CD4-positive, alpha-beta T cell treated with Interleukin-6 at 100 ng/mL for 8 hours (primary cell): ENCODE data around the gene IL9R.
"Not testable (repeated sequence)": the region's sequence is repeated elsewhere in the genome, so short reads cannot be mapped to it uniquely, and the experiment has no call there.

Experiments used
- DNase-seq: peaks from one replicate; pipeline ENCODE4 v3.0.0-alpha.2; 2020; ENCODE audit warnings: mixed read lengths, low spot score

Gene IL9R

DNA sequence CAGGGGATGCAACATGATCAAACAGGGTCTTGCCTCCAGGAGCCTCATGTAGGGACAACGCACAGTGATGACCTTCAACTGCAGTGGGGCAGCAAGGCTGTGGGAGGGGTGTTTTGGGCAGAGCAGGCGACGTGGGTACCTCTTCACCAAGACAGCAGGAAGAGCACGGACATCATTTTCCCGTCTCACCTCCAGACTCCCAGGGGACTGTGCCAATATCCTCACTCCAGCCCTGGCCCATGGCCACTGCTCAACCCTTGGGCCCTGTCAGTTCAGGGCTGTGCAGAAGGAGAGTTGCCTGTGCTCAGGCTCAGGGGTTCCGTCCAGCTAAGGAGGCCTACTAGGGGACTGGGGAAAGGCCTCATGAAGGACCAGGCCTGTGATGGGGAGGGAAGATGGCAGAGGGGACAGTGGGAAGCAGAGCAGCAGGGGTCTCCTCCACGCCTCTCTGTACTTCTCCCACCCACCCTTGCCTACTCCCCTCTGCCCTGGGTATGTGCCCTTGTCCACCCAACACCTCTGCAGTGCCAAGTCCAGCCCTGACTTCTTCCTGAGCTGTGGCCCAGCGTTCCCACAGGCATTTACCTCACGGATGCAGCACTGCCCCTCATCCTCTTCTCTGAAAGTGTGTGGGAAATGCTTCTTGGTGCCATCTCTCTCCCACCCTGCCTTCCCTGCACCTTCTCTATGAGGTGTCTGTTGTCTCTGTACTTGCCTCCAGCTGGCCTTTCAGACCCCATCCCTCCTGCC, 1.4 kb downstream of the IL9R start:
- no peak for DNase-seq

DNA sequence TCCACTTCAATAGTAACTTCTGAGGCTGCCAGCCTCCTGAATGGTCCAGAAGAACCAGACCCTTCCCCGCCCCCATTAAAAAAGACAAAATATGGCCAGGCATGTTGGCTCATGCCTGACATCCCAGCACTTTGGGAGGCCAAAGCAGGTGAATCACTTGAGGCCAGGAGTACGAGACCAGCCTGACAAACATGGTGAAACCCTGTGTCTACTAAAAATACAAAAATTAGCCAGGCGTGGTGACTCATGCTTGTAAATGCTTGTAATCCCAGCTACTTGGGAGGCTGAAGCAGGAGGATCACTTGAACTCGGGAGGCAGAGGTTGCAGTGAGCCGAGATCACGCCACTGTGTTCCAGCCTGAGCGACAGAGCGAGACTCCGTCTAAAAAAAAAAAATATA, 2.3 kb downstream of the IL9R start:
- DNase-seq, result not testable (repeated sequence)

DNA sequence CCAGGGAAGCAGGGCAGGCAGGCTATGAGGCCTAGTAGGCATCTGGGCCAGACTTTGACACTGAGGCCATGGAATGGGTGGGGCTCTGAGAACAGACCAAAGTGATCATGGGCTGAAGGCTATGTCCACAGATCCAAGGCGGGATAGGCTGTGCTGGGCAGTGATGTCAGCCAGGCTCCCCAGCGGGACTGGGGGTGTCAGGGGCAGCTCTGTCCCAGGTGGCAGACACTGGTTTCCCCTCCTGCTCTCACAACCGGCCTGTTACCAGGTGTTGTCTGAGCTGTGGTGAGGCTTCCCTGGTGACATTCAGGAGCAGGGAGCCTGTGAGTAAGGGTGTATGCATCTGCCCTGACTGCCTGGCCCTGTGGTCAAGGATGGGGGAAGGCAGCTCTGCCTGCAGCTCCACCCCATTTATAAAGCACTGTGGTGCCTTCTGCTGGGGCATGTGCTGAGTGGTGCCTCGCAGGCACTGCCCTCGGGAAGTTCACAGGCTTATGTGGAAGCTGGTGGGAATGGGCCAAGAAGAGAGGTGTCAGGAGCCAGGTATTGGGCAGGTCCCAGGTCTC, 2.9 kb downstream of the IL9R start:
- no peak for DNase-seq

GRCh38 chrX:156001001-156001666, 3.6 kb downstream of the IL9R start:
- DNase-seq, result no peak

- no peak for DNase-seq
Measured at GRCh38 chrX:156001667-156002021, 4.1 kb downstream of the IL9R start.

DNA sequence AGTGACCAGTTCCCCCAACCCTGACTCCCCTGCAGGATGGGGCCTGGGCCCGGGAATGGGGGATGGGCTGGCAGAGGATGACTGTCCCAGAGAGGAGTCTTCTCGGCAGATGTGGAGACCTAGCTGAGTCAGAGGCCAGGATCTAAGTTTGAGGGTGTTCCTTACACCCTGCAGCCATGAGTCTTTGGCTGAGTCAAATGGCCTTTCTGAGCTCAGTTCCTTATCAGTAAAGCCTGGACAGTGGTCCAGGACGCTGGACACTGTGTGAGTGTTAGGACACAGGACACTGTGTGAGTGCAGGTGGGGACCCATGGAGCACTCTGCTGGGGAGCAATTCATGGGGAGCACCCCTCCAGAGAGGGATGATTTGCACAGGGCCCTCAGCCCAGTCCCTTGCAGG, 5.0 kb downstream of the IL9R start:
- no peak for DNase-seq

DNA sequence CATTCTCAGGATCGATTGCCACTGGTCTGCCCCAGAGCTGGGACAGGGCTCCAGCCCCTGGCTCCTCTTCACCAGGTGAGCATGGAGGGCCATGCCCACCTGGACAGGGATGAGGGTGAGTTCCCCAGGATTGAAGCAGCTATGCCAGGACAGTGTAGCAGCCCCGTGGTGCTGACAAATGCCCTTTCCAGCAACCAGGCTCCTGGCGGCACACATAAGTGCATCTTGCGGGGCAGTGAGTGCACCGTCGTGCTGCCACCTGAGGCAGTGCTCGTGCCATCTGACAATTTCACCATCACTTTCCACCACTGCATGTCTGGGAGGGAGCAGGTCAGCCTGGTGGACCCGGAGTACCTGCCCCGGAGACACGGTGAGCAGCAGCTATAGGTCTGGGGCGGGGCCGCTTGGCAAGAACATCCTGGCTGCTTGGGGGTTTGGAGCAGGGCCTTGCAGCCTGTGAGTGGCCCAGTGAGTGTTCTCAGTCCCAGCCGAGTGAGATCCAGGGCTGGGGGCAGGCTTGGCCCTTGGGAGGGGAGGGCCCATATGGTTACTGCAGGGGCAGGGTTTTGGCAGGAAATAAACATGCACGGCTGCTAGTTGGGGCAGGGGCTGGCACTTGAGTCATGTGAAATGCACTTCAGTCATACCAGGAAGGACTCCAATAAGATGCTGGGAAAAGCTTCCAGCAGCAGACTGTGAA, 6.1 kb downstream of the IL9R start:
- no peak for DNase-seq

DNA sequence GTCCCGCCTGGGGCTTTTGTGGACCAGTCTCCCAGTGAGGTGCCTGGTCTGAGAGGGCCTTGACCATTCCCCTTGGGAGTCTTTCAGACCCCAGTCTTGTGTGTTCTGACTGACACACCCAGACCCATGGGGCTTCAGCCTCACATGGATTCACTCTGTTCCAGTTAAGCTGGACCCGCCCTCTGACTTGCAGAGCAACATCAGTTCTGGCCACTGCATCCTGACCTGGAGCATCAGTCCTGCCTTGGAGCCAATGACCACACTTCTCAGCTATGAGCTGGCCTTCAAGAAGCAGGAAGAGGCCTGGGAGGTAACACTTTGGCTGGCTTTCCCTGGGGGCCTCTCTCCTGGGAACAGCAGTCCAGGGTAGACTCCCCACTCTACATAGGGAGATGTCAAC, 6.8 kb downstream of the IL9R start:
- no peak for DNase-seq

DNA sequence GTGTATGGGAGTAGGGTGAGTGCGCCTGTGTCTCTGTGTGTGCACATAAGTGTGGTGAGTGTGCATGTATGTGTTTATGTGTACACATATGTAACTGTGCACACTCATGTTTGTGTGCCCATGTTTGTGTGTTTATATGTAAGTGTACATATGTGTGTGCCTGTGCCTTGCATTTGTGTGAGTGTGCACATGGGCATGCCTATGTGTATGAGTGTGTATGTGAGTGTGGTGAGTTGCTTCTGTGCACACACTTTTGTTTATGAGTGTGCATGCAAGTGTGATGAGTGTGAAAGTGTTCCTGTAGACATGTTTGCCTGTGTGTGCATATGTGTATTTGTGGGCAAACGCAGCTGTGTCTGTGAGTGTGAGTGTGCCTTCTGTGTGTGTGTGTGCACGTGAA, 7.2 kb downstream of the IL9R start:
- DNase-seq, result no peak

DNA sequence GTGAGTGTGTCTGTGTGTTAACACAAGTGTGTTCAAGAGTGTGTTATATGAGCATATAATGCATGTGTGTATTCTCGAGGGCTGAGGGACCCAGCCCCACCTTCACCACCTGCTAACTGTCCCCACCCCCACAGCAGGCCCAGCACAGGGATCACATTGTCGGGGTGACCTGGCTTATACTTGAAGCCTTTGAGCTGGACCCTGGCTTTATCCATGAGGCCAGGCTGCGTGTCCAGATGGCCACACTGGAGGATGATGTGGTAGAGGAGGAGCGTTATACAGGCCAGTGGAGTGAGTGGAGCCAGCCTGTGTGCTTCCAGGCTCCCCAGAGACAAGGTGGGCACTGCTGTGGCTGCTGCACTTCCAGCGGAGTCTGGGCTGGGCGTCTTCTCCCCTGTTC, 7.6 kb downstream of the IL9R start:
- no peak for DNase-seq

DNA sequence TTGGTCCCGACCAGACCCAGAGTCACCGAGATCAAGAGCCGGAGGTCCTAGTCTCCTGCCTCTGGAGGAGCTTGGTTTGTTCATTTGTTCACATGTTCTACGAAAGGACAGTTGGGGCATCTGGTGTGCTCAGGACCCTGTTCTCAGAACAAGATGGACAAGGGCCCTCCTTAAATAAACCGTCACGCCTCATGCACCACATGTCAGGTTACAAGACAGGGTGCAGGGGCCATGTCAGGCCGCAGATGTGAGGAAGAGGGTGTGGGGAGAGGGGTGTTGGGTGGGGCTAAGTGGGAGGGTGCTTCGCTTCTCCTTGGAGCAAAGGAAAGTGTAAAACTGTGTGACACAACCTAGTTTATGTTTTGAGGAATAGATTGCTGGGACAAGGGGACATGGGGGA, 9.0 kb downstream of the IL9R start:
- not testable (repeated sequence) for DNase-seq

- not testable (repeated sequence) for DNase-seq
Measured at GRCh38 chrX:156008379-156008778, 10.9 kb downstream of the IL9R start.

DNA sequence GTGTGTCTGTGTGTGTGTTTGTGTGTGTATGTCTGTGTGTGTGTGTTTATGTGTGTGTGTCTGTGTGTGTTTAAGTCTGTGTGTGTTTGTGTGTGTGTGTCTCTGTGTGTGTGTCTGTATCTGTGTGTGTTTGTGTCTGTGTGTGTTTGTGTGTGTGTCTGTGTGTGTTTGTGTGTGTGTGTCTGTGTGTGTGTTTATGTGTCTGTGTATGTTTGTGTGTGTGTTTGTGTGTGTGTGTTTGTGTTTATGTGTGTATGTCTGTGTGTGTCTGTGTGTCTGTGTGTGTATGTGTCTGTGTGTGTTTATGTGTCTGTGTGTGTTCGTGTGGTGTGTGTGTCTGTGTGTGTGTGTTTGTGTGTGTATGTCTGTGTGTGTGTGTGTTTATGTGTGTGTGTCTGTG, 11.4 kb downstream of the IL9R start:
- no peak for DNase-seq

DNA sequence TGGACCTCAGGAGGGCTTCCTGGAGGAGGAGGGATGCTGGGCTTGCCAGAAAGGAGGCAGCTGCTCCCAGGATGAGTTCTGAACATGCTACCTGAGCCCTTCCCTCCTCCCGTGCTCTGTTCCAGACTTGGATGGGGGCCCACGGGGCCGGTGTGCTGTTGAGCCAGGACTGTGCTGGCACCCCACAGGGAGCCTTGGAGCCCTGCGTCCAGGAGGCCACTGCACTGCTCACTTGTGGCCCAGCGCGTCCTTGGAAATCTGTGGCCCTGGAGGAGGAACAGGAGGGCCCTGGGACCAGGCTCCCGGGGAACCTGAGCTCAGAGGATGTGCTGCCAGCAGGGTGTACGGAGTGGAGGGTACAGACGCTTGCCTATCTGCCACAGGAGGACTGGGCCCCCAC, 12.2 kb downstream of the IL9R start:
- DNase-seq, result not testable (repeated sequence)

DNA sequence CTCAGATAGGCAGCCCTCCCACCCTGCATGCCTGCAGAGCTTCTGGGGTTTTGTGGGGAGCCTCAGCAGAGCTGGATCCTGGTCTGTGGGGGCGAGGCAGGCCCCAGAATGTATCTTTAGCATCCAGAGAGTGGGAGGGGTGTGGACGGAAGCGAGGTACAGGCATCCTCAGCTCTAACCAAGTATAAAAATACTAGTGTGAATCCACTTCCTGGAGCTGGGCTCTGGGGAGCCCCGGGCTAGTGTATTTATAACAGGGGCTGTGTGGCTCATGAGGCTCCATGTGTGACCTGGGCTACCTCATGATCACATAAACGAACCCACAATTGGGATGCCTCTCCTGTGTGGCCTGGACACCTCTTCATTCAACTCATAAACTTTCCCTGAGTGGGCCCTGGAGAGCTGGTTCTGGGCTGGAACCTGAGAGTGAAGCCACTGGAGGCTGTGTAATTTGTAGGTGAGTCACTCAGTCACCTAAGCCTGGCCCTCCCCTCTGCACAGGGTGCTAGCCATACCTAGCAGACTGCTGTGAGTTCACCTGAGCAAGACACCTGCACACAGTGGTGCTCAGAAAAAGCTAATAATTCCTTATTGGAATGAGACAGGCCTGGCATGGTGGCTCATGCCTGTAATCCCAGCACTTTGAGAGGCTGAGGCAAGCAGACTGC, 15.9 kb downstream of the IL9R start:
- DNase-seq, result not testable (repeated sequence)

DNA sequence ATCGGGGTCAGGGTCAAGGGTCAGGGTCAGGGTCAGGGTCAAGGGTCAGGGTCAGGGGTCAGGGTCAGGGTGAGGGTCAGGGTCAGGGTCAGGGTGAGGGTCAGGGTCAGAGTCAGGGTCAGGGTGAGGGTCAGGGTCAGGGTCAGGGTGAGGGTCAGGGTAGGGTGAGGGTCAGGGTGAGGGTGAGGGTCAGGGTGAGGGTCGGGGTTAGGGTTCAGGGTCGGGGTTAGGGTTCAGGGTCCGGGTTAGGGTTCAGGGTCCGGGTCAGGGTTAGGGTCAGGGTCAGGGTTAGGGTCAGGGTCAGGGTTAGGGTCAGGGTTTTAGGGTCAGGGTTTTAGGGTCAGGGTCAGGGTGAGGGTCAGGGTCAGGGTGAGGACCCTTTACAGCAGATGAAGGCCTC, 22.4 kb downstream of the IL9R start:
- not testable (repeated sequence) for DNase-seq

- DNase-seq, result not testable (repeated sequence)
Measured at GRCh38 chrX:156023002-156023401, 25.5 kb downstream of the IL9R start.

DNA sequence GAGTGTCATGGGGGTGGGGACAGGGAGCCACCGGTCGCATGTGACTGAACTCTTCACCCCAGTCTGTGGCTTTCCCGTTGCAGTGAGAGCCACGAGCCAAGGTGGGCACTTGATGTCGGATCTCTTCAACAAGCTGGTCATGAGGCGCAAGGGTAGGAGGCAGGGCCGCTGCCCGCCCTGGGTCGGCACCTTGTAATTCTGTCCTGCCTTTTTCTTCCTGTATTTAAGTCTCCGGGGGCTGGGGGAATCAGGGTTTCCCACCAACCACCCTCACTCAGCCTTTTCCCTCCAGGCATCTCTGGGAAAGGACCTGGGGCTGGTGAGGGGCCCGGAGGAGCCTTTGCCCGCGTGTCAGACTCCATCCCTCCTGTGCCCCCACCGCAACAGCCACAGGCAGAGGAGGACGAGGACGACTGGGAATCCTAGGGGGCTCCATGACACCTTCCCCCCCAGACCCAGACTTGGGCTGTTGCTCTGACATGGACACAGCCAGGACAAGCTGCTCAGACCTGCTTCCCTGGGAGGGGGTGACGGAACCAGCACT, 27.5 kb downstream of the IL9R start:
- DNase-seq, result not testable (repeated sequence)

DNA sequence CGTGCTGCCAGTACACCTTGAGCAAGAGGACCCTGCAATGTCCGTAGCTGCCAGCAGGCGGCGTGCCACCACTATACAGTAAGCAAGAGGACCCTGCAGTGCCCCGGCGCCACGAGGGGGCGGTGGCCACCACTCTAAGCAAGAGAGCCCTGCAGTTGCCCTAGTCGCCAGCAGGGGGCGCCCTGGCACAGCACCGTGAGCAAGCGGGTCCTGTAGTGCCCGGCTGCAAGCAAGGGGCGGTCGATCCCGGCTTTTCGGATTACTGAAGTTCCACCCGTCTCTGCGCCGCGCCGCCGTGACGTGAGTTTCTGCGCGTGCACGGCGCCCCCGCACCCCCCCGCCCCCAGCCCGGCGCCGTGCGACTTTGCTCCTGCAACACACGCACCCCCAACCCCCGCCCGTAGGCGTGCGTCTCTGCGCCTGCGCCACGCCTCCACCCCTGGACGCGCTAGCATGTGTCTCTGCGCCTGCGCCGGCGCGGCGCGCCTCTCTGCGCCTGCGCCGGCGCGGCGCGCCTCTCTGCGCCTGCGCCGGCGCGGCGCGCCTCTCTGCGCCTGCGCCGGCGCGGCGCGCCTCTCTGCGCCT, 31.2 kb downstream of the IL9R start:
- not testable (repeated sequence) for DNase-seq

DNA sequence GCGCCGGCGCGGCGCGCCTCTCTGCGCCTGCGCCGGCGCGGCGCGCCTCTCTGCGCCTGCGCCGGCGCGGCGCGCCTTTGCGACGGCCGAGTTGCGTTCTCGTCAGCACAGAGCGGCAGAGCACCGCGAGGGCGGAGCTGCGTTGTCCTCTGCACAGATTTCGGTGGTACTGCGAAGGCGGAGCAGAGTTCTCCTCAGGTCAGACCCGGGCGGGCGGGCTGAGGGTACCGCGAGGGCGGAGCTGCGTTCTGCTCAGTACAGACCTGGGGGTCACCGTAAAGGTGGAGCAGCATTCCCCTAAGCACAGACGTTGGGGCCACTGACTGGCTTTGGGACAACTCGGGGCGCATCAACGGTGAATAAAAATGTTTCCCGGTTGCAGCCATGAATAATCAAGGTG, 31.8 kb downstream of the IL9R start:
- DNase-seq, result not testable (repeated sequence)

DNA sequence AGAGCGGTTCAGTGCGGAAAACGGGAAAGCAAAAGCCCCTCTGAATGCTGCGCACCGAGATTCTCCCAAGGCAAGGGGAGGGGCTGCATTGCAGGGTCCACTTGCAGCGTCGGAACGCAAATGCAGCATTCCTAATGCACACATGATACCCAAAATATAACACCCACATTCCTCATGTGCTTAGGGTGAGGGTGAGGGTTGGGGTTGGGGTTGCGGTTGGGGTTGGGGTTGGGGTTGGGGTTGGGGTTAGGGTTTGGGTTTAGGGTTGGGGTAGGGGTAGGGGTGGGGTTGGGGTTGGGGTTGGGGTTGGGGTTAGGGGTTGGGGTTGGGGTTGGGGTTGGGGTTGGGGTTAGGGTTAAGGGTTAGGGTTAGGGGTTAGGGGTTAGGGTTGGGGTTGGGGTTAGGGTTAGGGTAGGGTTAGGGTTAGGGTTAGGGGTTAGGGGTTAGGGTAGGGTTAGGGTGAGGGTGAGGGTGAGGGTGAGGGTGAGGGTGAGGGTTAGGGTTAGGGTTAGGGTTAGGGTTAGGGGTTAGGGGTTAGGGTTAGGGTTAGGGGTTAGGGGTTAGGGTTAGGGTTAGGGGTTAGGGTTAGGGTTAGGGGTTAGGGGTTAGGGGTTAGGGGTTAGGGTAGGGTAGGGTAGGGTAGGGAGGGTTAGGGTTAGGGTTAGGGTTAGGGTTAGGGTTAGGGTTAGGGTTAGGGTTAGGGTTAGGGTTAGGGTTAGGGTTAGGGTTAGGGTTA, 32.4 kb downstream of the IL9R start:
- DNase-seq, result not testable (repeated sequence)
